ENCODE results near the gene MAP4K5.
"Not testable (repeated sequence)": the region's sequence is repeated elsewhere in the genome, so short reads cannot be mapped to it uniquely, and the experiment has no call there.

MAP4K5 gene

GRCh38 chr14:50532502-50533240 lies at the start of gene MAP4K5:
Gene MAP4K5 (minus strand): TSS chr14:50532569. CDS start chr14:50532049, 520 bp downstream.
- peak; percentile 77 to 90 for DNase-seq (ENCODE audit: low read depth in 2 of 2)

GRCh38 chr14:50578433-50578832 lies 46.1 kb upstream of the MAP4K5 start:
- no peak for DNase-seq (ENCODE audit: low read depth in 2 of 2)

- DNase-seq (ENCODE audit: low read depth in 2 of 2): no peak
Measured at GRCh38 chr14:50577982-50578381, 45.6 kb upstream of the MAP4K5 start.

GRCh38 chr14:50575769-50576168 lies 43.4 kb upstream of the MAP4K5 start:
- DNase-seq (ENCODE audit: low read depth in 2 of 2): no peak

- DNase-seq (ENCODE audit: low read depth in 2 of 2): no peak
Measured at GRCh38 chr14:50573862-50574261, 41.5 kb upstream of the MAP4K5 start.

- DNase-seq (ENCODE audit: low read depth in 2 of 2): no peak
Measured at GRCh38 chr14:50569714-50570274, 37.4 kb upstream of the MAP4K5 start.

GRCh38 chr14:50562841-50563240 lies 30.5 kb upstream of the MAP4K5 start:
- no peak for DNase-seq (ENCODE audit: low read depth in 2 of 2)

GRCh38 chr14:50560931-50561285 lies 28.5 kb upstream of the MAP4K5 start:
- DNase-seq (ENCODE audit: low read depth in 2 of 2): peak; percentile 52 to 74

- peak in 1 of 2 donors; percentile 12 for DNase-seq (ENCODE audit: low read depth in 2 of 2)
Measured at GRCh38 chr14:50559990-50560930, 27.9 kb upstream of the MAP4K5 start, which contains the start of gene ATL1. Gene ATL1 (plus strand): TSS chr14:50560145. CDS start chr14:50560266, 121 bp downstream.

- not testable (repeated sequence) for DNase-seq (ENCODE audit: low read depth in 2 of 2)
Measured at GRCh38 chr14:50552796-50553195, 20.4 kb upstream of the MAP4K5 start.

- DNase-seq (ENCODE audit: low read depth in 2 of 2): no peak
Measured at GRCh38 chr14:50551877-50552276, 19.5 kb upstream of the MAP4K5 start.

GRCh38 chr14:50550294-50550693 lies 17.9 kb upstream of the MAP4K5 start:
- DNase-seq (ENCODE audit: low read depth in 2 of 2): no peak

GRCh38 chr14:50545618-50546017 lies 13.2 kb upstream of the MAP4K5 start:
- no peak for DNase-seq (ENCODE audit: low read depth in 2 of 2)

- DNase-seq (ENCODE audit: low read depth in 2 of 2): no peak
Measured at GRCh38 chr14:50544911-50545310, 12.5 kb upstream of the MAP4K5 start.

GRCh38 chr14:50542941-50543418 lies 10.6 kb upstream of the MAP4K5 start:
- DNase-seq (ENCODE audit: low read depth in 2 of 2): peak in 1 of 2 donors; percentile 12

GRCh38 chr14:50541159-50541567 lies 8.8 kb upstream of the MAP4K5 start:
- no peak for DNase-seq (ENCODE audit: low read depth in 2 of 2)

- no peak for DNase-seq (ENCODE audit: low read depth in 2 of 2)
Measured at GRCh38 chr14:50539051-50539450, 6.7 kb upstream of the MAP4K5 start.

- DNase-seq (ENCODE audit: low read depth in 2 of 2): not testable (repeated sequence)
Measured at GRCh38 chr14:50538034-50538433, 5.7 kb upstream of the MAP4K5 start.

GRCh38 chr14:50534997-50535396 lies 2.6 kb upstream of the MAP4K5 start:
- DNase-seq (ENCODE audit: low read depth in 2 of 2): no peak

GRCh38 chr14:50534416-50534815 lies 2.0 kb upstream of the MAP4K5 start:
- no peak for DNase-seq (ENCODE audit: low read depth in 2 of 2)

GRCh38 chr14:50533806-50534205 lies 1.4 kb upstream of the MAP4K5 start:
- no peak for DNase-seq (ENCODE audit: low read depth in 2 of 2)

GRCh38 chr14:50533241-50533705 lies 904 bp upstream of the MAP4K5 start:
- DNase-seq (ENCODE audit: low read depth in 2 of 2): no peak
